ENCODE data around the gene HEATR1.

GRCh38 chr1:236636017-236636416 lies 31.7 kb upstream of the HEATR1 start:
- TF ChIP-seq, protein P1, sequence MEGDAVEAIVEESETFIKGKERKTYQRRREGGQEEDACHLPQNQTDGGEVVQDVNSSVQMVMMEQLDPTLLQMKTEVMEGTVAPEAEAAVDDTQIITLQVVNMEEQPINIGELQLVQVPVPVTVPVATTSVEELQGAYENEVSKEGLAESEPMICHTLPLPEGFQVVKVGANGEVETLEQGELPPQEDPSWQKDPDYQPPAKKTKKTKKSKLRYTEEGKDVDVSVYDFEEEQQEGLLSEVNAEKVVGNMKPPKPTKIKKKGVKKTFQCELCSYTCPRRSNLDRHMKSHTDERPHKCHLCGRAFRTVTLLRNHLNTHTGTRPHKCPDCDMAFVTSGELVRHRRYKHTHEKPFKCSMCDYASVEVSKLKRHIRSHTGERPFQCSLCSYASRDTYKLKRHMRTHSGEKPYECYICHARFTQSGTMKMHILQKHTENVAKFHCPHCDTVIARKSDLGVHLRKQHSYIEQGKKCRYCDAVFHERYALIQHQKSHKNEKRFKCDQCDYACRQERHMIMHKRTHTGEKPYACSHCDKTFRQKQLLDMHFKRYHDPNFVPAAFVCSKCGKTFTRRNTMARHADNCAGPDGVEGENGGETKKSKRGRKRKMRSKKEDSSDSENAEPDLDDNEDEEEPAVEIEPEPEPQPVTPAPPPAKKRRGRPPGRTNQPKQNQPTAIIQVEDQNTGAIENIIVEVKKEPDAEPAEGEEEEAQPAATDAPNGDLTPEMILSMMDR (conservative IDR thresholded peaks at IDR 0.05 in 1 of 2, IDR thresholded peaks at IDR 0.05 in 1 of 2; ENCODE audit: extremely low read depth in 1 of 2, insufficient read depth in 1 of 2, low read depth in 1 of 2, low read length in 2 of 2) = no peak
- no peak for TF ChIP-seq EZH2 (IDR thresholded peaks at IDR 0.05; ENCODE audit: borderline replicate concordance, low read length)
